GM19023 (cell line): ENCODE results near the gene RAX2.
"Not testable (repeated sequence)": the region's sequence is repeated elsewhere in the genome, so short reads cannot be mapped to it uniquely, and the experiment has no call there.

Experiments used
- ATAC-seq: cut with Tn5 transposase; IDR thresholded peaks from one replicate; pipeline ENCODE4 v1.9.1; 2021; ENCODE audit warnings: mild to moderate bottlenecking, moderate library complexity; ENCODE audit not compliant: unreplicated experiment

The RAX2 gene

GRCh38 chr19:3771906-3772455, at the start of gene RAX2:
Gene RAX2 (minus strand): TSS chr19:3772228. CDS start chr19:3771742, 486 bp downstream.
- ATAC-seq, result no peak

GRCh38 chr19:3821156-3821555, 49.1 kb upstream of the RAX2 start:
- no peak for ATAC-seq

GRCh38 chr19:3819989-3820388, 48.0 kb upstream of the RAX2 start:
- ATAC-seq, result no peak

GRCh38 chr19:3818918-3819317, 46.9 kb upstream of the RAX2 start:
- ATAC-seq, result no peak

- no peak for ATAC-seq
Measured at GRCh38 chr19:3818466-3818865, 46.4 kb upstream of the RAX2 start.

GRCh38 chr19:3817761-3818160, 45.7 kb upstream of the RAX2 start:
- ATAC-seq, result no peak

- ATAC-seq, result no peak
Measured at GRCh38 chr19:3816566-3817218, 44.7 kb upstream of the RAX2 start.

- ATAC-seq, result not testable (repeated sequence)
Measured at GRCh38 chr19:3816148-3816547, 44.1 kb upstream of the RAX2 start.

- ATAC-seq, result no peak
Measured at GRCh38 chr19:3814648-3815047, 42.6 kb upstream of the RAX2 start.

GRCh38 chr19:3813473-3814392, 41.7 kb upstream of the RAX2 start:
- no peak for ATAC-seq

- no peak for ATAC-seq
Measured at GRCh38 chr19:3810708-3811355, 38.8 kb upstream of the RAX2 start.

GRCh38 chr19:3809881-3810707, 38.1 kb upstream of the RAX2 start:
- ATAC-seq, result no peak

GRCh38 chr19:3808420-3809143, 36.6 kb upstream of the RAX2 start:
- no peak for ATAC-seq

GRCh38 chr19:3807574-3808354, 35.7 kb upstream of the RAX2 start:
- ATAC-seq, result no peak

- ATAC-seq, result no peak
Measured at GRCh38 chr19:3807131-3807480, 35.1 kb upstream of the RAX2 start.

GRCh38 chr19:3805859-3806258, 33.8 kb upstream of the RAX2 start:
- no peak for ATAC-seq

- no peak for ATAC-seq
Measured at GRCh38 chr19:3804429-3804828, 32.4 kb upstream of the RAX2 start.

GRCh38 chr19:3803986-3804385, 32.0 kb upstream of the RAX2 start:
- no peak for ATAC-seq
